Panc1 (cell line): ENCODE results near the gene CACNA1A. TPM values are rescaled to one million over a fixed set of nuclear protein-coding genes. Genes with fewer than 3 reads are reported as not detected.

Experiments used
- ATAC-seq: fragments of 200-7000 bp; cut with Tn5 transposase; 2 replicates; pipeline ENCODE4 v1.9.1; 2020; ENCODE audit warnings: mild to moderate bottlenecking, moderate library complexity
- BruUV-seq: library from RNA; stranded (reverse); fragments of 400-500 nt; replicated peaks from 2 replicates; lab custom pipeline; 2021; lab: Mats Ljungman, UMichigan
- CTCF ChIA-PET: fragments of 300-600 bp; sonication (Branson Sonifier 250); formaldehyde crosslinking; loops from one replicate; lab custom pipeline; 2022; ENCODE audit warnings: antibody characterized with exemption; lab: Charles Lee
- POLR2A ChIA-PET: fragments of 300-600 bp; sonication (Branson Sonifier 250); formaldehyde crosslinking; loops from one replicate; lab custom pipeline; 2022; ENCODE audit warnings: antibody characterized with exemption; lab: Charles Lee
- DNase-seq: peaks from one replicate; pipeline ENCODE4 v3.0.0-alpha.2; 2010; ENCODE audit warnings: low read depth, low spot score
- H3K27ac ChIP-seq: 2 replicates; pipeline ENCODE4 v1.5.1; 2011; ENCODE audit warnings: mild to moderate bottlenecking, low read length, inconsistent platforms
- H3K27me3 ChIP-seq: fragments of 200-500 bp; sonication (Bioruptor generic); 2 replicates; pipeline ENCODE4 v1.6.0; 2014; ENCODE audit warnings: low read length, inconsistent platforms; ENCODE audit not compliant: control insufficient read depth, insufficient read depth
- H3K36me3 ChIP-seq: fragments of 200-500 bp; sonication (Bioruptor generic); 2 replicates; pipeline ENCODE4 v1.5.1; 2014; ENCODE audit warnings: inconsistent platforms, mild to moderate bottlenecking, low read length, moderate library complexity; ENCODE audit not compliant: control insufficient read depth, insufficient read depth
- H3K4me1 ChIP-seq: 2 replicates; pipeline ENCODE4 v1.5.1; 2011; ENCODE audit warnings: inconsistent platforms, mild to moderate bottlenecking, low read length, moderate library complexity; ENCODE audit not compliant: control insufficient read depth, insufficient read depth
- H3K4me3 ChIP-seq, 2 experiments: 2 replicates each; pipeline ENCODE4 v1.5.1; 2011 to 2012; ENCODE audit warnings: low read depth in 2 of 2, low read length in 2 of 2, mild to moderate bottlenecking in 2 of 2, inconsistent platforms in 1 of 2, moderate library complexity in 1 of 2
- H3K9me3 ChIP-seq: fragments of 200-500 bp; sonication (Bioruptor generic); 2 replicates; pipeline ENCODE4 v1.5.1; 2014; ENCODE audit warnings: low read depth, mild to moderate bottlenecking, inconsistent platforms, low read length, moderate library complexity; ENCODE audit not compliant: control insufficient read depth, insufficient read depth
- POLR2AphosphoS5 ChIP-seq: IDR thresholded peaks from 2 replicates; pipeline ENCODE4 v1.6.1; 2012; ENCODE audit warnings: mild to moderate bottlenecking, low read depth, low read length, moderate library complexity
- REST ChIP-seq, 2 experiments: IDR thresholded peaks; 2 replicates each; pipeline ENCODE4 v1.6.1; 2011 to 2012; ENCODE audit warnings: low read depth in 2 of 2, control low read depth in 1 of 2, low read length in 1 of 2, mild to moderate bottlenecking in 1 of 2, moderate library complexity in 1 of 2; ENCODE audit not compliant: insufficient read depth in 1 of 2
- SIN3A ChIP-seq: IDR thresholded peaks from 2 replicates; pipeline ENCODE4 v1.6.1; 2012; ENCODE audit warnings: low read depth, mild to moderate bottlenecking, low read length, moderate library complexity, borderline replicate concordance; ENCODE audit not compliant: insufficient read depth
- TCF7L2 ChIP-seq: IDR thresholded peaks from 2 replicates; pipeline ENCODE4 v1.6.1; 2011; ENCODE audit warnings: mild to moderate bottlenecking, low read depth, low read length, inconsistent platforms
- in situ Hi-C: cut with HindIII; loops from 2 replicates; pipeline ENCODE4 v1.10.0; 2016; ENCODE audit warnings: low sequenced_read_pairs, low pct_unique_long_range_greater_than_20kb
- intact Hi-C: fragments of 100-400 bp; cut with micrococcal nuclease; formaldehyde crosslinking; loops from one replicate; pipeline ENCODE4 v1.10.0; 2022; ENCODE audit not compliant: unreplicated experiment
- total RNA-seq: library from RNA; stranded (reverse); gene quantifications from one replicate; pipeline ENCODE4 v1.2.1, GENCODE V29; 2021; ENCODE audit not compliant: unreplicated experiment
- TF ChIP-seq, protein P1 (sequence below): fragments of 450-650 bp; IDR thresholded peaks from 2 replicates; pipeline ENCODE4 v1.5.1; 2017; ENCODE audit warnings: mild to moderate bottlenecking

Gene CACNA1A
- total RNA-seq, 1 experiment from 2014 or later = 0.51 TPM

DNA sequence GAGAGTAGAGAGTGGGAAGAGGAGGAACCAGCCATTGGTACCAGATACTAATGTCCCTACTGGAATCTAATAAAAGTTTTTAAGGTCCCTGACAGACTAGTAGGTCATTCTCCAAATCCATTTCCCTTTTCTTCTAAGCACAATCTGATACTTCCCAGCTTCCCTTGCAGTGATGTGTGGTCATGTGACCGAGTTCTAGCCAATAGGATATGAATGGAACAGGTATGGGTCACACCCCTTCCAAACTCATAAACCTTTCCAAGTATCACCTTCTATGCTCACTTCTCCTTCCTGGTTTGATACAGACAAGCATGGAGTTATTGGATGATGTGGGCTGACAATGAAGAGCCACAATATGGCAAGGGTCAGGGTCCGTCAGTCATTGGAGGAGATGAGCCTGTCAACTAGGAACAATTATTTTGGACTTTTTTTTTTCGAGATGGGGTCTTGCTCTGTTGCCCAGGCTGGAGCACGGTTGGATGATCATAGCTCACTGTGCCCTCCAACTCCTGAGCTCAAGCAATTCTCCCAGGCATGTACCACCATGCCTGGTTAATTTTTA lies 54.8 kb downstream of the CACNA1A start:
- ChIA-PET CTCF (no interaction called here), POLR2A (no interaction called here)
- H3K4me1 ChIP-seq = no peaks in the 10 kb centered on the region
- no peak overlapping the region for H3K4me3 ChIP-seq
- TF ChIP-seq SIN3A (no peak), REST (IDR thresholded peaks at IDR 0.05; ENCODE audit: insufficient read depth in 1 of 2, low read depth in 2 of 2, low read length in 1 of 2) (no peak), TCF7L2 (no peak)
- TF ChIP-seq, protein P1, sequence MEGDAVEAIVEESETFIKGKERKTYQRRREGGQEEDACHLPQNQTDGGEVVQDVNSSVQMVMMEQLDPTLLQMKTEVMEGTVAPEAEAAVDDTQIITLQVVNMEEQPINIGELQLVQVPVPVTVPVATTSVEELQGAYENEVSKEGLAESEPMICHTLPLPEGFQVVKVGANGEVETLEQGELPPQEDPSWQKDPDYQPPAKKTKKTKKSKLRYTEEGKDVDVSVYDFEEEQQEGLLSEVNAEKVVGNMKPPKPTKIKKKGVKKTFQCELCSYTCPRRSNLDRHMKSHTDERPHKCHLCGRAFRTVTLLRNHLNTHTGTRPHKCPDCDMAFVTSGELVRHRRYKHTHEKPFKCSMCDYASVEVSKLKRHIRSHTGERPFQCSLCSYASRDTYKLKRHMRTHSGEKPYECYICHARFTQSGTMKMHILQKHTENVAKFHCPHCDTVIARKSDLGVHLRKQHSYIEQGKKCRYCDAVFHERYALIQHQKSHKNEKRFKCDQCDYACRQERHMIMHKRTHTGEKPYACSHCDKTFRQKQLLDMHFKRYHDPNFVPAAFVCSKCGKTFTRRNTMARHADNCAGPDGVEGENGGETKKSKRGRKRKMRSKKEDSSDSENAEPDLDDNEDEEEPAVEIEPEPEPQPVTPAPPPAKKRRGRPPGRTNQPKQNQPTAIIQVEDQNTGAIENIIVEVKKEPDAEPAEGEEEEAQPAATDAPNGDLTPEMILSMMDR = no peak
- ATAC-seq = no peak
- H3K27me3 ChIP-seq = no peaks in the 10 kb centered on the region; the same call in 1 of the 2 replicates
- in situ Hi-C loops (no loop called here), intact Hi-C loops (no loop called here)
- no peak overlapping the region for H3K27ac ChIP-seq
- no peaks in the 10 kb centered on the region for H3K9me3 ChIP-seq
- BruUV-seq = no TSS peak
- H3K36me3 ChIP-seq = no peaks in the 10 kb centered on the region
- no peak for DNase-seq

GRCh38 chr19:13447978-13448377 lies 58.3 kb downstream of the CACNA1A start:
- in situ Hi-C loops = no loop called here
- H3K4me3 ChIP-seq = no peak overlapping the region
- no peaks in the 10 kb centered on the region for H3K4me1 ChIP-seq
- no peak overlapping the region for H3K27ac ChIP-seq
- H3K36me3 ChIP-seq = no peaks in the 10 kb centered on the region
- ChIA-PET CTCF (no interaction called here), POLR2A (interaction anchor here (0.7 kb wide), 1 partner anchor 124 kb away, joined by 4 read pairs; no protein-coding TSS in a partner anchor)
- ATAC-seq (no peak), DNase-seq (no peak)
- H3K27me3 ChIP-seq = no peaks in the 10 kb centered on the region; the same call in none of the 2 replicates
- H3K9me3 ChIP-seq = no peaks in the 10 kb centered on the region
- TF ChIP-seq REST (IDR thresholded peaks at IDR 0.05; ENCODE audit: insufficient read depth in 1 of 2, low read depth in 2 of 2, low read length in 1 of 2) (no peak), TCF7L2 (no peak), SIN3A (no peak), POLR2AphosphoS5 (no peak)
- TF ChIP-seq, protein P1 = no peak
- BruUV-seq = no TSS peak
- intact Hi-C loops = no loop called here
